ENCODE measurements around the gene DHRS2.

DNA sequence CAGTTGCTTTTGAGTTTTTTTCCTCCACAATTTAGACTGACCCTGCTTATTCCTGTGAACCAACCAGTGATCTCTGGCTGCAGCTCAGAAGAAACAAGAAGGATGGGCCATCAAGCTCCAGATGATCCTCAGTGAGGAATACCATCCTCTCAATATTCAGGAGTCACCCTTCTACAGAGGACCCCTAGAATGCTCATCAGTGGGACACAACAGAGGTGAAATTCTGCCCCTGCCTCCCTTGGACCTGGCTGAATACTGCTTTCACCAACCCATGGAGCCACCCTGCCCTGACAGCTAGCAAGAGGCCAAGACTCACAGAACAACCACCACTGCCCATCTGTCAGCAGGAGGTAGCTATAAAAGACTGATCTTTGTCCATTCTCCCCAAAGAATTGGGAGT is 9.2 kb upstream of the DHRS2 start:
- TF ChIP-seq GLIS3 (CRISPR knock-in tag; IDR thresholded peaks at IDR 0.05): no peak
- no peak for TF ChIP-seq TCF4 (CRISPR knock-in tag; IDR thresholded peaks at IDR 0.05; ENCODE audit: borderline replicate concordance)
- TF ChIP-seq, protein P1, sequence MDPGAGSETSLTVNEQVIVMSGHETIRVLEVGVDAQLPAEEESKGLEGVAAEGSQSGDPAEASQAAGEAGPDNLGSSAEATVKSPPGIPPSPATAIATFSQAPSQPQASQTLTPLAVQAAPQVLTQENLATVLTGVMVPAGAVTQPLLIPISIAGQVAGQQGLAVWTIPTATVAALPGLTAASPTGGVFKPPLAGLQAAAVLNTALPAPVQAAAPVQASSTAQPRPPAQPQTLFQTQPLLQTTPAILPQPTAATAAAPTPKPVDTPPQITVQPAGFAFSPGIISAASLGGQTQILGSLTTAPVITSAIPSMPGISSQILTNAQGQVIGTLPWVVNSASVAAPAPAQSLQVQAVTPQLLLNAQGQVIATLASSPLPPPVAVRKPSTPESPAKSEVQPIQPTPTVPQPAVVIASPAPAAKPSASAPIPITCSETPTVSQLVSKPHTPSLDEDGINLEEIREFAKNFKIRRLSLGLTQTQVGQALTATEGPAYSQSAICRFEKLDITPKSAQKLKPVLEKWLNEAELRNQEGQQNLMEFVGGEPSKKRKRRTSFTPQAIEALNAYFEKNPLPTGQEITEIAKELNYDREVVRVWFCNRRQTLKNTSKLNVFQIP (CRISPR knock-in tag; IDR thresholded peaks at IDR 0.05; ENCODE audit: borderline replicate concordance, low read depth): no peak
- TF ChIP-seq, protein P2, sequence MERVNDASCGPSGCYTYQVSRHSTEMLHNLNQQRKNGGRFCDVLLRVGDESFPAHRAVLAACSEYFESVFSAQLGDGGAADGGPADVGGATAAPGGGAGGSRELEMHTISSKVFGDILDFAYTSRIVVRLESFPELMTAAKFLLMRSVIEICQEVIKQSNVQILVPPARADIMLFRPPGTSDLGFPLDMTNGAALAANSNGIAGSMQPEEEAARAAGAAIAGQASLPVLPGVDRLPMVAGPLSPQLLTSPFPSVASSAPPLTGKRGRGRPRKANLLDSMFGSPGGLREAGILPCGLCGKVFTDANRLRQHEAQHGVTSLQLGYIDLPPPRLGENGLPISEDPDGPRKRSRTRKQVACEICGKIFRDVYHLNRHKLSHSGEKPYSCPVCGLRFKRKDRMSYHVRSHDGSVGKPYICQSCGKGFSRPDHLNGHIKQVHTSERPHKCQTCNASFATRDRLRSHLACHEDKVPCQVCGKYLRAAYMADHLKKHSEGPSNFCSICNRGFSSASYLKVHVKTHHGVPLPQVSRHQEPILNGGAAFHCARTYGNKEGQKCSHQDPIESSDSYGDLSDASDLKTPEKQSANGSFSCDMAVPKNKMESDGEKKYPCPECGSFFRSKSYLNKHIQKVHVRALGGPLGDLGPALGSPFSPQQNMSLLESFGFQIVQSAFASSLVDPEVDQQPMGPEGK (CRISPR knock-in tag; IDR thresholded peaks at IDR 0.05; ENCODE audit: borderline replicate concordance): no peak
- TF ChIP-seq ZNF70 (CRISPR knock-in tag; IDR thresholded peaks at IDR 0.05): no peak
- no peak for TF ChIP-seq ZC3H10 (CRISPR knock-in tag; IDR thresholded peaks at IDR 0.05)
- TF ChIP-seq ZFP30 (CRISPR knock-in tag; IDR thresholded peaks at IDR 0.05): no peak
- no peak for TF ChIP-seq ARNTL (CRISPR knock-in tag; IDR thresholded peaks at IDR 0.05; ENCODE audit: borderline replicate concordance, low read depth)
- TF ChIP-seq, protein P3, sequence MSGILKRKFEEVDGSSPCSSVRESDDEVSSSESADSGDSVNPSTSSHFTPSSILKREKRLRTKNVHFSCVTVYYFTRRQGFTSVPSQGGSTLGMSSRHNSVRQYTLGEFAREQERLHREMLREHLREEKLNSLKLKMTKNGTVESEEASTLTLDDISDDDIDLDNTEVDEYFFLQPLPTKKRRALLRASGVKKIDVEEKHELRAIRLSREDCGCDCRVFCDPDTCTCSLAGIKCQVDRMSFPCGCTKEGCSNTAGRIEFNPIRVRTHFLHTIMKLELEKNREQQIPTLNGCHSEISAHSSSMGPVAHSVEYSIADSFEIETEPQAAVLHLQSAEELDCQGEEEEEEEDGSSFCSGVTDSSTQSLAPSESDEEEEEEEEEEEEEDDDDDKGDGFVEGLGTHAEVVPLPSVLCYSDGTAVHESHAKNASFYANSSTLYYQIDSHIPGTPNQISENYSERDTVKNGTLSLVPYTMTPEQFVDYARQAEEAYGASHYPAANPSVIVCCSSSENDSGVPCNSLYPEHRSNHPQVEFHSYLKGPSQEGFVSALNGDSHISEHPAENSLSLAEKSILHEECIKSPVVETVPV (CRISPR knock-in tag; IDR thresholded peaks at IDR 0.05): no peak
- TF ChIP-seq ZNF565 (CRISPR knock-in tag; conservative IDR thresholded peaks at IDR 0.05; ENCODE audit: low read depth): no peak
- TF ChIP-seq, protein P4, sequence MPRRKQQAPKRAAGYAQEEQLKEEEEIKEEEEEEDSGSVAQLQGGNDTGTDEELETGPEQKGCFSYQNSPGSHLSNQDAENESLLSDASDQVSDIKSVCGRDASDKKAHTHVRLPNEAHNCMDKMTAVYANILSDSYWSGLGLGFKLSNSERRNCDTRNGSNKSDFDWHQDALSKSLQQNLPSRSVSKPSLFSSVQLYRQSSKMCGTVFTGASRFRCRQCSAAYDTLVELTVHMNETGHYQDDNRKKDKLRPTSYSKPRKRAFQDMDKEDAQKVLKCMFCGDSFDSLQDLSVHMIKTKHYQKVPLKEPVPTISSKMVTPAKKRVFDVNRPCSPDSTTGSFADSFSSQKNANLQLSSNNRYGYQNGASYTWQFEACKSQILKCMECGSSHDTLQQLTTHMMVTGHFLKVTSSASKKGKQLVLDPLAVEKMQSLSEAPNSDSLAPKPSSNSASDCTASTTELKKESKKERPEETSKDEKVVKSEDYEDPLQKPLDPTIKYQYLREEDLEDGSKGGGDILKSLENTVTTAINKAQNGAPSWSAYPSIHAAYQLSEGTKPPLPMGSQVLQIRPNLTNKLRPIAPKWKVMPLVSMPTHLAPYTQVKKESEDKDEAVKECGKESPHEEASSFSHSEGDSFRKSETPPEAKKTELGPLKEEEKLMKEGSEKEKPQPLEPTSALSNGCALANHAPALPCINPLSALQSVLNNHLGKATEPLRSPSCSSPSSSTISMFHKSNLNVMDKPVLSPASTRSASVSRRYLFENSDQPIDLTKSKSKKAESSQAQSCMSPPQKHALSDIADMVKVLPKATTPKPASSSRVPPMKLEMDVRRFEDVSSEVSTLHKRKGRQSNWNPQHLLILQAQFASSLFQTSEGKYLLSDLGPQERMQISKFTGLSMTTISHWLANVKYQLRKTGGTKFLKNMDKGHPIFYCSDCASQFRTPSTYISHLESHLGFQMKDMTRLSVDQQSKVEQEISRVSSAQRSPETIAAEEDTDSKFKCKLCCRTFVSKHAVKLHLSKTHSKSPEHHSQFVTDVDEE (CRISPR knock-in tag; IDR thresholded peaks at IDR 0.05): no peak

Data from SK-N-SH treated with all-trans-retinoic acid at 6 μM for 48 hours (cell line).